IPS-15b (cell line): ENCODE results near the gene LLGL1.
A peak's percentile ranks its signal among the peaks of the same experiment; 100 is the strongest.

ENCODE experiments used
- H3K27me3 ChIP-seq: one replicate; pipeline ENCODE4 v1.6.1; 2013; ENCODE audit warnings: low read length; ENCODE audit not compliant: control insufficient read depth, insufficient read depth
- H3K36me3 ChIP-seq: one replicate; pipeline ENCODE4 v1.6.1; 2013; ENCODE audit warnings: low read length; ENCODE audit not compliant: control insufficient read depth, insufficient read depth
- H3K4me1 ChIP-seq: one replicate; pipeline ENCODE4 v1.6.1; 2013; ENCODE audit warnings: mild to moderate bottlenecking, low read length; ENCODE audit not compliant: control insufficient read depth, insufficient read depth
- H3K4me3 ChIP-seq: one replicate; pipeline ENCODE4 v1.5.1; 2013; ENCODE audit warnings: low read depth, low read length
- H3K9ac ChIP-seq: one replicate; pipeline ENCODE4 v1.6.1; 2013; ENCODE audit warnings: low read depth, mild to moderate bottlenecking, low read length
- H3K9me3 ChIP-seq: one replicate; pipeline ENCODE4 v1.6.1; 2013; ENCODE audit warnings: mild to moderate bottlenecking, low read length; ENCODE audit not compliant: control insufficient read depth, insufficient read depth

The LLGL1 gene

GRCh38 chr17:18225121-18225641, at the start of gene LLGL1:
LLGL1 (plus strand) TSS chr17:18225635; CDS start chr17:18225683, 48 bp downstream.
- Histone ChIP-seq H3K36me3 (no peaks in the 10 kb centered on the region), H3K27me3 (no peaks in the 10 kb centered on the region), H3K9ac (peak within 1 kb of the TSS; percentile 84), H3K4me3 (peak within 1 kb of the TSS; percentile 99), H3K9me3 (no peaks in the 10 kb centered on the region), H3K4me1 (peaks cover 5% of the 10 kb centered on the region)

- Histone ChIP-seq H3K9ac (no peak overlapping the region), H3K4me3 (no peak overlapping the region), H3K36me3 (no peaks in the 10 kb centered on the region), H3K9me3 (no peaks in the 10 kb centered on the region), H3K4me1 (no peaks in the 10 kb centered on the region), H3K27me3 (no peaks in the 10 kb centered on the region)
These were observed 49.3 kb upstream of the LLGL1 start for GRCh38 chr17:18176176-18176575.

DNA sequence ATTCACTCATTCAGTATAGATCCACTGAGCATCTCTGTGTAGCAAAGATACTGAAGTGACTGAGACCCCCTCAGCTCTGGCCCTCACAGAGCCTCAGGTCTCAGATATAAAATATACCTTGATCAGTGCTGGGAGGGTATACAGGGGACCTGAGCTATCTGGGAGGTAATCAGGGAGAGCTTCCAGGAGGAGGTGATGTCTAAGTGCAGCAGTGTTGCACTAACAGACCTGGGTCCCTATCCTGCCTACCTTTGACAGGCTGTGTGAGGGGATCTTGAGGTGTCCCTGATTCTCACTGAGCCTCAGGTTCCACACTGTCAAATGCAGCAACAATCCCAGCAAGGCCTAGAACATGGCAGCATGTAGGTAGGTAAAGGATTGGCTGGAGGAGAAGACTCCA, 48.3 kb upstream of the LLGL1 start:
- no peaks in the 10 kb centered on the region for H3K4me1 ChIP-seq
- H3K9me3 ChIP-seq: no peaks in the 10 kb centered on the region
- H3K4me3 ChIP-seq: no peak overlapping the region
- no peaks in the 10 kb centered on the region for H3K27me3 ChIP-seq
- H3K9ac ChIP-seq: no peak overlapping the region
- H3K36me3 ChIP-seq: no peaks in the 10 kb centered on the region

- H3K27me3 ChIP-seq: no peaks in the 10 kb centered on the region
- no peak overlapping the region for H3K4me3 ChIP-seq
- H3K9ac ChIP-seq: no peak overlapping the region
- no peaks in the 10 kb centered on the region for H3K36me3 ChIP-seq
- no peaks in the 10 kb centered on the region for H3K4me1 ChIP-seq
- H3K9me3 ChIP-seq: no peaks in the 10 kb centered on the region
These were observed 47.7 kb upstream of the LLGL1 start for GRCh38 chr17:18177722-18178121.

- H3K36me3 ChIP-seq: no peaks in the 10 kb centered on the region
- no peaks in the 10 kb centered on the region for H3K9me3 ChIP-seq
- no peaks in the 10 kb centered on the region for H3K4me1 ChIP-seq
- H3K27me3 ChIP-seq: no peaks in the 10 kb centered on the region
- no peak overlapping the region for H3K4me3 ChIP-seq
- H3K9ac ChIP-seq: no peak overlapping the region
These were observed 46.2 kb upstream of the LLGL1 start for GRCh38 chr17:18179196-18179595.

GRCh38 chr17:18179804-18180203, 45.6 kb upstream of the LLGL1 start:
- no peaks in the 10 kb centered on the region for H3K27me3 ChIP-seq
- no peak overlapping the region for H3K4me3 ChIP-seq
- H3K9me3 ChIP-seq: no peaks in the 10 kb centered on the region
- no peaks in the 10 kb centered on the region for H3K36me3 ChIP-seq
- no peak overlapping the region for H3K9ac ChIP-seq
- H3K4me1 ChIP-seq: no peaks in the 10 kb centered on the region

GRCh38 chr17:18181358-18181757, 44.1 kb upstream of the LLGL1 start:
- Histone ChIP-seq H3K4me3 (no peak overlapping the region), H3K27me3 (no peaks in the 10 kb centered on the region), H3K36me3 (no peaks in the 10 kb centered on the region), H3K9me3 (no peaks in the 10 kb centered on the region), H3K9ac (no peak overlapping the region), H3K4me1 (peaks cover 10% of the 10 kb centered on the region)

DNA sequence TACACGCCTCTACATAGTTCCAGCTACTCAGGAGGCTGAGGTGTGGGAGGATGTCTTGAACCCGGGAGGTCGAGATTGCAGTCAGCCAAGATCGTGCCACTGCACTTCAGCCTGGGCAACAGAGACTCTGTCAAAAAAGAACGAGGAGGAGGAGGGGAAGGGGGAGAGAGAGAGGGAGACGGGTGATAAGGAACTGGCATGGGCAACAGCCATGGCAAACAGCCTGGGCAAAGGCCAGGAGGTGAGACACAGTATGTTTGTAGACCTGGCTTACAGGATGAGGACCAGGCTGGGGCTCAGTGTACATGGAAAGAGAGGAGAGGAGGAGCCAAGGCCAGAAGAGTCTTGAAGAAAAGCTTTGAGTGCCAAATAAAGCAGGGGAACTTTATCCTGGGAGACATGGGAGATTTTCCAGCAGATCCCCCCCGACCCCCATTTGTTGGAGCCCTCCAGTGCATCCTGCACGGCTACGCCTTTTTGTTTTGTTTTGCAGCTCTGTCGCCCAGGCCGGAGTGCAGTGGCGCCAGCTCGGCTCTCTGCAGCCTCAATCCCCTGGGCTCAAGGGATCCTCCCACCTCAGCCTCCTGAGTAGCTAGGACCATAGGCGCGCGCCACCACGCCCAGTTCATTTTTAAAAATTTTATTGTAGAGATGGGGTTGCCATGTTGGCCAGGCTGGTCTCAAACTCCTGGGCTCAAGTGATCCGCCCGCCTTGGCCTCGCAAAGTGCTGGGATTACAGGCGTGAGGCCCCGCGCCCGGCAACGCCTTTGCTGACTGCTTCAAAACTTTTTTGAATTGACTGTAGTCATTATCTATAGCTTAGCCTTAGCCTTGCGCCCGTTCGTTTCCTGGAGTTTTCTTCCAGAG, 43.1 kb upstream of the LLGL1 start:
- Histone ChIP-seq H3K4me1 (peaks cover 13% of the 10 kb centered on the region), H3K36me3 (no peaks in the 10 kb centered on the region), H3K4me3 (peak overlapping the region; percentile 87), H3K9me3 (no peaks in the 10 kb centered on the region), H3K27me3 (no peaks in the 10 kb centered on the region), H3K9ac (peak overlapping the region; percentile 87)

GRCh38 chr17:18182978-18183333, 42.5 kb upstream of the LLGL1 start:
- Histone ChIP-seq H3K4me1 (peaks cover 13% of the 10 kb centered on the region), H3K9me3 (no peaks in the 10 kb centered on the region), H3K4me3 (peak overlapping the region; percentile 87), H3K27me3 (no peaks in the 10 kb centered on the region), H3K36me3 (peaks cover 4% of the 10 kb centered on the region), H3K9ac (peak overlapping the region; percentile 87)

DNA sequence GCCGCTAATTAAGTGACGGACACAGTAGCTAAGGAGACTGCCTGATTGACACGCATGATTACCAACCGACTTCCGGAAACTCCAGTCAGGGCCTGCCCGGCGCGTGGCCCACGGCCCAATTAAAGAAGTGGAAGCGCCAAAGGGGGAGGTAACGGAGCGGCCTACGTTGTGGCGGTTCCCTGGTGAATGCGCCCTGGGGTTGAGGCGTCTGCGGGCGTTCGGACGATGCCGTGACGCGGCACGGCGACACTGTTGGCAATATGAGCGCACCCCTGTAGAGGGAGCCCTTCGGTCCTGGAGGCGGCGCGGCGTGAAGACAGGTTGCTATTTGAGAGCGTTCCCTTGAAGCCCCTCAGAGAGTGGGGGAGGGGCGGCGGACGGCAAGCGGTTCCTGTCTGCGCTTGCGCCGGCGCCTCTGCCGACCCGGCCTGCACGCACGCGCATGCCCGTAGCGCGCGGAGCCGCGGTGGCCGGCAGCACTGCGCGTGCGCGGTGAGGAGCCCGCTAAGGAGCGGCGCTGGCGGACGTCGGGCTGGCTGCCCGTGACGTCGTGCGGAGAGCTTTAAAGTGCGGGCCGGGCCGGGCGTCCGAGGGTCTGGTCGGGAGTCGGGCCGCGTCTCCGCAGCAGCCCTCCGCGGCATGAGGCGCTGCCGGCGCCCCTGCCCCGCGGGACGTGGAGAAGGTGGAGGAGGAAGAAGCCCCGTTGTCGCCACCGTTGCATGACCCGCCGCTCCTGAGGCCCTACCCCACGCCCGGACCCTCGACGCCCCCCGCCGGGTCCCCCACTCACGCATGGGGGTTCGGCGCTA, 41.9 kb upstream of the LLGL1 start, which contains the start of gene ALKBH5:
TSS of gene ALKBH5 (plus strand) at position 495 of the 809 bp plus-strand sequence. CDS start 416 bp downstream, outside the sequence.
- H3K4me3 ChIP-seq: peak within 1 kb of the TSS; percentile 87
- no peaks in the 10 kb centered on the region for H3K27me3 ChIP-seq
- no peaks in the 10 kb centered on the region for H3K9me3 ChIP-seq
- peaks cover 9% of the 10 kb centered on the region for H3K36me3 ChIP-seq
- peak within 1 kb of the TSS; percentile 87 for H3K9ac ChIP-seq
- peaks cover 13% of the 10 kb centered on the region for H3K4me1 ChIP-seq

- H3K36me3 ChIP-seq: peaks cover 12% of the 10 kb centered on the region
- H3K27me3 ChIP-seq: no peaks in the 10 kb centered on the region
- no peaks in the 10 kb centered on the region for H3K9me3 ChIP-seq
- peaks cover 13% of the 10 kb centered on the region for H3K4me1 ChIP-seq
- H3K9ac ChIP-seq: peak overlapping the region; percentile 81
- peak overlapping the region; percentile 87 for H3K4me3 ChIP-seq
These were observed 41.0 kb upstream of the LLGL1 start for GRCh38 chr17:18184143-18185031.
